Measurements from ENCODE around the gene OR6B2.

The OR6B2 gene

GRCh38 chr2:240030379-240031094, at the start of gene OR6B2:
OR6B2 (minus strand) TSS chr2:240030429; CDS start chr2:240030429, 0 bp downstream.
- no peak for DNase-seq (ENCODE audit: low read depth)
- no peak for TF ChIP-seq CTCF (IDR thresholded peaks at IDR 0.05; ENCODE audit: low read length, missing control alignments)
- H3K4me3 ChIP-seq (replicated peaks; ENCODE audit: low read depth, low read length) = no peak within 1 kb of the TSS

- H3K4me3 ChIP-seq (replicated peaks; ENCODE audit: low read depth, low read length) = no peak overlapping the region
- DNase-seq (ENCODE audit: low read depth) = no peak
- no peak for TF ChIP-seq CTCF (IDR thresholded peaks at IDR 0.05; ENCODE audit: low read length, missing control alignments)
Measured at GRCh38 chr2:240078631-240079030, 48.4 kb upstream of the OR6B2 start.

- TF ChIP-seq CTCF (IDR thresholded peaks at IDR 0.05; ENCODE audit: low read length, missing control alignments) = no peak
- DNase-seq (ENCODE audit: low read depth) = no peak
- no peak overlapping the region for H3K4me3 ChIP-seq (replicated peaks; ENCODE audit: low read depth, low read length)
Measured at GRCh38 chr2:240077442-240077841, 47.2 kb upstream of the OR6B2 start.

GRCh38 chr2:240074545-240074944, 44.3 kb upstream of the OR6B2 start:
- TF ChIP-seq CTCF (IDR thresholded peaks at IDR 0.05; ENCODE audit: low read length, missing control alignments) = no peak
- no peak for DNase-seq (ENCODE audit: low read depth)
- H3K4me3 ChIP-seq (replicated peaks; ENCODE audit: low read depth, low read length) = no peak overlapping the region

GRCh38 chr2:240070907-240071306, 40.7 kb upstream of the OR6B2 start:
- TF ChIP-seq CTCF (IDR thresholded peaks at IDR 0.05; ENCODE audit: low read length, missing control alignments) = no peak

GRCh38 chr2:240069829-240070228, 39.6 kb upstream of the OR6B2 start:
- no peak for TF ChIP-seq CTCF (IDR thresholded peaks at IDR 0.05; ENCODE audit: low read length, missing control alignments)
- no peak for DNase-seq (ENCODE audit: low read depth)

More at GRCh38 chr2:240070907-240071306, 40.7 kb upstream of the OR6B2 start:
- no peak for DNase-seq (ENCODE audit: low read depth)
- no peak overlapping the region for H3K4me3 ChIP-seq (replicated peaks; ENCODE audit: low read depth, low read length)

GRCh38 chr2:240068193-240068592, 38.0 kb upstream of the OR6B2 start:
- H3K4me3 ChIP-seq (replicated peaks; ENCODE audit: low read depth, low read length) = no peak overlapping the region
- DNase-seq (ENCODE audit: low read depth) = no peak
- no peak for TF ChIP-seq CTCF (IDR thresholded peaks at IDR 0.05; ENCODE audit: low read length, missing control alignments)

More at GRCh38 chr2:240069829-240070228, 39.6 kb upstream of the OR6B2 start:
- H3K4me3 ChIP-seq (replicated peaks; ENCODE audit: low read depth, low read length) = no peak overlapping the region
